ENCODE data around the gene PEX19. TPM values are rescaled to one million over a fixed set of nuclear protein-coding genes. Genes with fewer than 3 reads are reported as not detected.

PEX19 gene
- total RNA-seq, 5 donors from 2014 or later (not counting 1 experiment from before 2014, with no cell fraction given): 49.8 to 59.5 (median 53.3) TPM

DNA sequence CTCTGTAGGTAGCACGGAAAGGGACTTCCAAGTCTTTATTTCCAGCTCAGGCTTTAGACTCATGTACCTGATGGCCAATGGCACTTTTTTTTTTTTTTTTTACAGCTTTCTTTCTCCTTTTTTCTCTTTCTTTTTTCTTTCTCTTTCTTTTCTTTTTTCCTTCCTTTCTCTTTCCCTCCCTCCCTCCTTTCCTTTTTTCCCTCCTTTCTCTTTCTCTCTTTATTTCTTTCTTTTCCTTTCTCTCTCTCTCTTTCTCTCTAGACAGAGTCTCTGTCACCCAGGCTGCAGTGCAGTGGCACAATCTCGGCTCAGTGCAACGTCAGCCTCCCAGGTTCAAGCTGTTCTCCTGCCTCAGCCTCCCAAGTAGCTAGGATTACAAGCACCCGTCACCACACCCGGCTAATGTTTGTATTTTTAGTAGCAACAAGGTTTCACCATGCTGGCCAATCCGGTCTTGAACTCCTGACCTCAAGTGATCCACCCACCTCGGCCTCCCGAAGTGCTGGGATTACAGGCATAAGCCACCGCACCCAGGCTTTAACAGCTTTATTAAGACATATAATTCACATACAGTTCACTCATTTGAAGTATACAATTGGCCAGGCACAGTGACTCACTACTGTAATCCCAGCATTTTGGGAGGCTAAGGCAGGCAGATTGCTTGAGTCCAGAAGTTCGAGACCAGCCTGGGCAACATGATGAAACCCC, 17.5 kb downstream of the PEX19 start:
- ChIA-PET CTCF (interaction anchor here (0.7 to 0.9 kb wide), 2 partner anchors 15 to 26 kb away, joined by 4 to 6 read pairs; no protein-coding TSS in a partner anchor), POLR2A (interaction anchor here in 1 of 2 donors (0.7 kb wide), 1 partner anchor 13 kb away, joined by 6 read pairs; no protein-coding TSS in a partner anchor)
- Histone ChIP-seq H3K36me3 (ENCODE audit: control insufficient read depth in 2 of 2, extremely low read depth in 1 of 2, insufficient read depth in 1 of 2, low read length in 1 of 2) (no peaks in the 10 kb centered on the region), H3K4me1 (ENCODE audit: control insufficient read depth in 1 of 2, extremely low read depth in 1 of 2, insufficient read depth in 2 of 2, low read length in 2 of 2) (peaks cover 3 to 10% of the 10 kb centered on the region in 2 experiments), H3K4me3 (ENCODE audit: control insufficient read depth in 1 of 2, extremely low read depth in 1 of 2, low read length in 1 of 2) (no peak overlapping the region), H3K27me3 (replicated peaks in 1 of 2; ENCODE audit: control insufficient read depth in 2 of 2, extremely low read depth in 1 of 2, insufficient read depth in 2 of 2, low read length in 1 of 2) (no peaks in the 10 kb centered on the region), H3K27ac (ENCODE audit: low read length) (no peak overlapping the region), H3K9me3 (no peaks in the 10 kb centered on the region)
- Mint-ChIP-seq H3K36me3 (no peaks in the 10 kb centered on the region), H3K4me1 (peaks cover 11 to 12% (median 12%) of the 10 kb centered on the region in 3 donors), H3K4me3 (no peak overlapping the region), H3K9me3 (no peaks in the 10 kb centered on the region), H3K27ac (no peak overlapping the region), H3K27me3 (no peaks in the 10 kb centered on the region)
- DNase-seq: no peak
- WGBS (ENCODE audit: insufficient coverage): 95% methylated on average over 5 of the region's 10 CpGs
- no peak for ATAC-seq (replicated peaks in 1 of 4)

- Mint-ChIP-seq H3K4me3 (no peak overlapping the region), H3K27me3 (no peaks in the 10 kb centered on the region), H3K4me1 (peaks cover 27 to 30% (median 29%) of the 10 kb centered on the region in 3 donors), H3K27ac (no peak overlapping the region), H3K9me3 (no peaks in the 10 kb centered on the region), H3K36me3 (no peaks in the 10 kb centered on the region)
- Histone ChIP-seq H3K4me3 (ENCODE audit: control insufficient read depth in 1 of 2, extremely low read depth in 1 of 2, low read length in 1 of 2) (no peak overlapping the region), H3K36me3 (ENCODE audit: control insufficient read depth in 2 of 2, extremely low read depth in 1 of 2, insufficient read depth in 1 of 2, low read length in 1 of 2) (no peaks in the 10 kb centered on the region), H3K27ac (ENCODE audit: low read length) (no peak overlapping the region), H3K4me1 (ENCODE audit: control insufficient read depth in 1 of 2, extremely low read depth in 1 of 2, insufficient read depth in 2 of 2, low read length in 2 of 2) (peaks cover 16 to 20% of the 10 kb centered on the region in 2 experiments), H3K27me3 (replicated peaks in 1 of 2; ENCODE audit: control insufficient read depth in 2 of 2, extremely low read depth in 1 of 2, insufficient read depth in 2 of 2, low read length in 1 of 2) (no peaks in the 10 kb centered on the region), H3K9me3 (no peaks in the 10 kb centered on the region)
- DNase-seq: no peak
- POLR2A ChIA-PET: interaction anchor here in 1 of 2 donors (0.5 kb wide), 1 partner anchor 184 kb away, joined by 6 read pairs; no protein-coding TSS in a partner anchor
- CTCF ChIA-PET: interaction anchor here in 1 of 2 donors (1.0 to 1.2 kb wide), 3 partner anchors 13 to 30 kb away, joined by 3 to 5 read pairs (median 5); no protein-coding TSS in a partner anchor
- no CpG with 5 or more reads among the region's 4 CpGs for WGBS (ENCODE audit: insufficient coverage)
- ATAC-seq (replicated peaks in 1 of 4): no peak
Observed at GRCh38 chr1:160264795-160265307, 20.1 kb downstream of the PEX19 start.

DNA sequence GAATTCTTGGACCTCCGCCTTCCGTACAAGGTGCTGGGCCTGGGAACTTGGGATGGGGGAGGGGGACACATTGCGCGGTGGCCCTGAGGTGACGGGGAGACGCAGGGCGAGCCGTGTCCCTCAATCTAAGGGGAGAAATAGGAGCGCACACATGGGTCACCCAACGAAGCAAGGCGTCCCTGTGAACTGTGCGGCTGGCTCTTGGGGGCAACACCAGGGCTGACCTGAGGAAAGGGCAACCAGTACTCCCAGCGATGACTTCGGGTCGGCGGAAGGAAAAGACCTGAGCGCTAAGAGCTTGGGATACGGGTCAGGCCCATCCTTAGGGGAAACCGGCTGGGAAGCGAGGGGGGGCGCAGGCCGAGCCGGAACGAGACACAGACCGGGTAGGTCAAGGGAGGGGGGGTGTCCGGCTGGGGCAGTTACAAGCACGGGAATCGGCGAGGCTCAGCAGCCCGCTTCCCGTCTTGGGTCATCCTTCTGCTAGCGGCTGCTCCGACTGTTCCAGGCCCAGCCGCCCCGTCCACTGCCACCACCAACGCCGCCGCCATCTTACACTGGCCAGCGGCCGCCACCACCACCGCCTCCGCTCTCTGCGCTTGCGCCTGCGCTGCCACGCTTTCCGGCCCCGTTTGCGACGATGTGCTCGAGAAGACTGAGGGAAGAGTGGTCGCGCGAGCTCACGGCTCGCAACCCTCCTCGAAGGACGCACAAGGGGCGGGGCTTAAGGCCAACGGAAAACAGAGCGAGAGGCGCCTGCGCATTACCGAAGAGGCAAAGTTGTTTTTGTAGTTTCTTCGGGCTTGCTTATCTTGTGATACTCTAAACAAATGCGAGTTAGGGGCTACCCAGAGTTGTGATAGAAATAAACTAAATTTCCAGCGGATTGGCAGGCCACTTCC, 22.8 kb downstream of the PEX19 start, which contains the start of gene DCAF8:
Gene DCAF8, minus strand, starts transcription at position 657 of the 902 bp plus-strand sequence. CDS start 18,541 bp downstream, outside the sequence.
- H3K4me1 Mint-ChIP-seq: peaks cover 46 to 53% (median 50%) of the 10 kb centered on the region in 3 donors
- Histone ChIP-seq H3K4me3 (ENCODE audit: control insufficient read depth in 1 of 2, extremely low read depth in 1 of 2, low read length in 1 of 2) (peak within 1 kb of the TSS; percentile 99), H3K27me3 (replicated peaks in 1 of 2; ENCODE audit: control insufficient read depth in 2 of 2, extremely low read depth in 1 of 2, insufficient read depth in 2 of 2, low read length in 1 of 2) (no peaks in the 10 kb centered on the region), H3K4me1 (ENCODE audit: control insufficient read depth in 1 of 2, extremely low read depth in 1 of 2, insufficient read depth in 2 of 2, low read length in 2 of 2) (peaks cover 16 to 27% of the 10 kb centered on the region in 2 experiments), H3K36me3 (ENCODE audit: control insufficient read depth in 2 of 2, extremely low read depth in 1 of 2, insufficient read depth in 1 of 2, low read length in 1 of 2) (peaks cover 0 to 4% of the 10 kb centered on the region in 2 donors), H3K9me3 (no peaks in the 10 kb centered on the region), H3K27ac (ENCODE audit: low read length) (peak within 1 kb of the TSS; percentile 99)
- peak within 1 kb of the TSS; percentile 98 to 100 for H3K27ac Mint-ChIP-seq
- WGBS (ENCODE audit: insufficient coverage): under 1% methylated on average over 66 of the region's 67 CpGs
- H3K4me3 Mint-ChIP-seq: peak within 1 kb of the TSS; percentile 97 to 98 (median 97)
- DNase-seq (peak; percentile 95 to 100 (median 98)), ATAC-seq (replicated peaks in 1 of 4) (peak; percentile 88 to 93 (median 92))
- H3K9me3 Mint-ChIP-seq: no peaks in the 10 kb centered on the region
- ChIA-PET CTCF (interaction anchor here (0.6 to 4.0 kb wide), 13 partner anchors 8 to 327 kb away, joined by 3 to 43 read pairs (median 3); partner anchors contain the start of gene PEX19 (in 1 of the 2)), POLR2A (interaction anchor here (0.6 to 1.6 kb wide), 10 partner anchors 10 to 390 kb away, joined by 3 to 12 read pairs (median 4); partner anchors contain the start of genes PEX19 (in 1 of the 2) and TAGLN2 (in 1 of the 2))
- peaks cover 7% of the 10 kb centered on the region for H3K36me3 Mint-ChIP-seq
- no peaks in the 10 kb centered on the region for H3K27me3 Mint-ChIP-seq

GRCh38 chr1:160261556-160261892, 23.4 kb downstream of the PEX19 start:
- peaks cover 0 to 4% of the 10 kb centered on the region in 2 donors for H3K36me3 ChIP-seq (ENCODE audit: control insufficient read depth in 2 of 2, extremely low read depth in 1 of 2, insufficient read depth in 1 of 2, low read length in 1 of 2)
- peak overlapping the region; percentile 99 for H3K4me3 ChIP-seq (ENCODE audit: control insufficient read depth in 1 of 2, extremely low read depth in 1 of 2, low read length in 1 of 2)
- ATAC-seq (replicated peaks in 1 of 4) (peak; percentile 54 to 69 (median 62)), DNase-seq (peak; percentile 24 to 91 (median 77))
- H3K27me3 ChIP-seq (replicated peaks in 1 of 2; ENCODE audit: control insufficient read depth in 2 of 2, extremely low read depth in 1 of 2, insufficient read depth in 2 of 2, low read length in 1 of 2): no peaks in the 10 kb centered on the region
- Mint-ChIP-seq H3K4me1 (peaks cover 46 to 58% (median 55%) of the 10 kb centered on the region in 3 donors), H3K36me3 (peaks cover 7% of the 10 kb centered on the region), H3K4me3 (peak overlapping the region; percentile 97 to 98 (median 97)), H3K27ac (peak overlapping the region; percentile 98 to 100), H3K9me3 (no peaks in the 10 kb centered on the region), H3K27me3 (no peaks in the 10 kb centered on the region)
- CTCF ChIA-PET: interaction anchor here (1.0 to 4.0 kb wide), 4 partner anchors 9 to 30 kb away, joined by 4 to 43 read pairs (median 26); no protein-coding TSS in a partner anchor
- WGBS (ENCODE audit: insufficient coverage): no CpG with 5 or more reads among the region's 8 CpGs
- peaks cover 16 to 27% of the 10 kb centered on the region in 2 experiments for H3K4me1 ChIP-seq (ENCODE audit: control insufficient read depth in 1 of 2, extremely low read depth in 1 of 2, insufficient read depth in 2 of 2, low read length in 2 of 2)
- peak overlapping the region; percentile 99 for H3K27ac ChIP-seq (ENCODE audit: low read length)
- H3K9me3 ChIP-seq: no peaks in the 10 kb centered on the region
- POLR2A ChIA-PET: interaction anchor here (0.6 to 1.8 kb wide), 8 partner anchors 9 to 452 kb away, joined by 3 to 8 read pairs (median 4); partner anchors contain the start of gene PEX19 (in 1 of the 2)

- CTCF ChIA-PET: interaction anchor here (0.6 to 4.0 kb wide), 8 partner anchors 8 to 207 kb away, joined by 3 to 43 read pairs (median 4); no protein-coding TSS in a partner anchor
- DNase-seq: peak in 2 of 35 experiments; percentile 12 to 40
Observed at GRCh38 chr1:160260406-160261382, 24.2 kb downstream of the PEX19 start.

More at GRCh38 chr1:160260406-160261382, 24.2 kb downstream of the PEX19 start:
- 80% methylated on average over 1 of the region's 6 CpGs for WGBS (ENCODE audit: insufficient coverage)
- H3K9me3 ChIP-seq: no peaks in the 10 kb centered on the region
- Mint-ChIP-seq H3K4me3 (peak overlapping the region; percentile 97 to 98 (median 97)), H3K27me3 (no peaks in the 10 kb centered on the region), H3K36me3 (peaks cover 7% of the 10 kb centered on the region), H3K9me3 (no peaks in the 10 kb centered on the region), H3K27ac (peak overlapping the region; percentile 98 to 100), H3K4me1 (peaks cover 46 to 65% (median 61%) of the 10 kb centered on the region in 3 donors)
- peak overlapping the region in 1 of 2 donors; percentile 99 for H3K4me3 ChIP-seq (ENCODE audit: control insufficient read depth in 1 of 2, extremely low read depth in 1 of 2, low read length in 1 of 2)
- POLR2A ChIA-PET: interaction anchor here (0.6 to 1.8 kb wide), 11 partner anchors 9 to 916 kb away, joined by 3 to 11 read pairs (median 4); partner anchors contain the start of genes B4GALT3 (in 1 of the 2) and PEX19 (in 1 of the 2)
- ATAC-seq (replicated peaks in 1 of 4): no peak
- H3K27me3 ChIP-seq (replicated peaks in 1 of 2; ENCODE audit: control insufficient read depth in 2 of 2, extremely low read depth in 1 of 2, insufficient read depth in 2 of 2, low read length in 1 of 2): no peaks in the 10 kb centered on the region
- peaks cover 0 to 8% of the 10 kb centered on the region in 2 donors for H3K36me3 ChIP-seq (ENCODE audit: control insufficient read depth in 2 of 2, extremely low read depth in 1 of 2, insufficient read depth in 1 of 2, low read length in 1 of 2)
- H3K4me1 ChIP-seq (ENCODE audit: control insufficient read depth in 1 of 2, extremely low read depth in 1 of 2, insufficient read depth in 2 of 2, low read length in 2 of 2): peaks cover 16 to 27% of the 10 kb centered on the region in 2 experiments
- H3K27ac ChIP-seq (ENCODE audit: low read length): peak overlapping the region; percentile 99
